Breast epithelium (tissue), 3 donors: ENCODE results near the gene PLD5.

Experiments used
- POLR2A ChIP-seq: fragments of 450-650 bp; IDR thresholded peaks from one replicate; pipeline ENCODE4 v1.6.1; 2016; ENCODE audit warnings: antibody characterized with exemption, mild to moderate bottlenecking, moderate library complexity
- TF ChIP-seq, protein P1 (sequence below), 3 donors: fragments of 450-650 bp; IDR thresholded peaks; one replicate each; pipeline ENCODE4 v1.5.1; 2016 to 2017; ENCODE audit warnings: antibody characterized with exemption in 3 of 3, mild to moderate bottlenecking in 3 of 3, moderate library complexity in 3 of 3

GRCh38 chr1:242431786-242432185 is 92.7 kb downstream of the PLD5 start:
- TF ChIP-seq, protein P1, sequence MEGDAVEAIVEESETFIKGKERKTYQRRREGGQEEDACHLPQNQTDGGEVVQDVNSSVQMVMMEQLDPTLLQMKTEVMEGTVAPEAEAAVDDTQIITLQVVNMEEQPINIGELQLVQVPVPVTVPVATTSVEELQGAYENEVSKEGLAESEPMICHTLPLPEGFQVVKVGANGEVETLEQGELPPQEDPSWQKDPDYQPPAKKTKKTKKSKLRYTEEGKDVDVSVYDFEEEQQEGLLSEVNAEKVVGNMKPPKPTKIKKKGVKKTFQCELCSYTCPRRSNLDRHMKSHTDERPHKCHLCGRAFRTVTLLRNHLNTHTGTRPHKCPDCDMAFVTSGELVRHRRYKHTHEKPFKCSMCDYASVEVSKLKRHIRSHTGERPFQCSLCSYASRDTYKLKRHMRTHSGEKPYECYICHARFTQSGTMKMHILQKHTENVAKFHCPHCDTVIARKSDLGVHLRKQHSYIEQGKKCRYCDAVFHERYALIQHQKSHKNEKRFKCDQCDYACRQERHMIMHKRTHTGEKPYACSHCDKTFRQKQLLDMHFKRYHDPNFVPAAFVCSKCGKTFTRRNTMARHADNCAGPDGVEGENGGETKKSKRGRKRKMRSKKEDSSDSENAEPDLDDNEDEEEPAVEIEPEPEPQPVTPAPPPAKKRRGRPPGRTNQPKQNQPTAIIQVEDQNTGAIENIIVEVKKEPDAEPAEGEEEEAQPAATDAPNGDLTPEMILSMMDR (IDR thresholded peaks at IDR 0.05): no peak
- TF ChIP-seq POLR2A: no peak
